ENCODE data around the gene RBBP5. TPM values are rescaled to one million over a fixed set of nuclear protein-coding genes. Genes with fewer than 3 reads are reported as not detected.

Gene RBBP5
- total RNA-seq, 1 experiment from 2014 or later = 19.0 TPM

DNA sequence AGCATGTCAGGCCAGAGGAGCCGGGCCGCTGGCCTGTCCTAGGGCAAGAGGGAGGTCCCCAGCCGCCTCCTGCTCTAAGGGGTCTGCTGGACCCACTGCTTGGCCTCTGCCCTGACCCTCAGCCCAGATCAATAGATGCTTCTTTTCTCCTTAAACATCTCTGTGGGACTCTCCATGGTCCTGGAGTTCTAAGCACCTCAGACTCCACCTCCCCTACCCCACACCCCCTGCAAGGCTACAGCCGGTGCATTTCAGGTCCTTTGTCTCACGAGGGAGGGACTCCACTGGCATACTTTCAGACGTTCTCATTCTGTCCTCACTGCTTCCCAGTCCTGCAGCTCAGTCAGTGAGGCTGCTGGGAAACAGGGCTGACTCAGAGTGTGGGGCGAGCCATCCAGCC, 67.8 kb downstream of the RBBP5 start:
- intact Hi-C loops (cut with micrococcal nuclease; ENCODE audit: unreplicated experiment) = no loop called here
- Histone ChIP-seq H3K9me3 (no peaks in the 10 kb centered on the region), H3K4me1 (no peaks in the 10 kb centered on the region), H3K4me3 (ENCODE audit: low read depth, low read length) (no peak overlapping the region), H3K36me3 (ENCODE audit: control insufficient read depth, insufficient read depth, low read length) (no peaks in the 10 kb centered on the region), H3K27me3 (replicated peaks; ENCODE audit: control insufficient read depth, insufficient read depth, low read length) (no peaks in the 10 kb centered on the region)
- ChIA-PET POLR2A (no interaction called here), CTCF (no interaction called here)
- Mint-ChIP-seq H3K9me3 (ENCODE audit: unreplicated experiment) (no peaks in the 10 kb centered on the region), H3K36me3 (ENCODE audit: insufficient read depth, unreplicated experiment) (no peaks in the 10 kb centered on the region), H3K27ac (ENCODE audit: unreplicated experiment) (no peak overlapping the region), H3K27me3 (ENCODE audit: insufficient read depth, unreplicated experiment) (peaks cover 7% of the 10 kb centered on the region), H3K4me1 (ENCODE audit: low read depth, unreplicated experiment) (no peaks in the 10 kb centered on the region), H3K4me3 (ENCODE audit: unreplicated experiment) (no peak overlapping the region)
- TF ChIP-seq, protein P1, sequence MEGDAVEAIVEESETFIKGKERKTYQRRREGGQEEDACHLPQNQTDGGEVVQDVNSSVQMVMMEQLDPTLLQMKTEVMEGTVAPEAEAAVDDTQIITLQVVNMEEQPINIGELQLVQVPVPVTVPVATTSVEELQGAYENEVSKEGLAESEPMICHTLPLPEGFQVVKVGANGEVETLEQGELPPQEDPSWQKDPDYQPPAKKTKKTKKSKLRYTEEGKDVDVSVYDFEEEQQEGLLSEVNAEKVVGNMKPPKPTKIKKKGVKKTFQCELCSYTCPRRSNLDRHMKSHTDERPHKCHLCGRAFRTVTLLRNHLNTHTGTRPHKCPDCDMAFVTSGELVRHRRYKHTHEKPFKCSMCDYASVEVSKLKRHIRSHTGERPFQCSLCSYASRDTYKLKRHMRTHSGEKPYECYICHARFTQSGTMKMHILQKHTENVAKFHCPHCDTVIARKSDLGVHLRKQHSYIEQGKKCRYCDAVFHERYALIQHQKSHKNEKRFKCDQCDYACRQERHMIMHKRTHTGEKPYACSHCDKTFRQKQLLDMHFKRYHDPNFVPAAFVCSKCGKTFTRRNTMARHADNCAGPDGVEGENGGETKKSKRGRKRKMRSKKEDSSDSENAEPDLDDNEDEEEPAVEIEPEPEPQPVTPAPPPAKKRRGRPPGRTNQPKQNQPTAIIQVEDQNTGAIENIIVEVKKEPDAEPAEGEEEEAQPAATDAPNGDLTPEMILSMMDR (IDR thresholded peaks at IDR 0.05; ENCODE audit: insufficient read depth in 1 of 2, low read depth in 1 of 2, low read length in 1 of 2, severe bottlenecking in 1 of 2, unreplicated experiment in 1 of 2) = no peak
- BruUV-seq (replicated peaks) = no TSS peak
- no peak for DNase-seq

DNA sequence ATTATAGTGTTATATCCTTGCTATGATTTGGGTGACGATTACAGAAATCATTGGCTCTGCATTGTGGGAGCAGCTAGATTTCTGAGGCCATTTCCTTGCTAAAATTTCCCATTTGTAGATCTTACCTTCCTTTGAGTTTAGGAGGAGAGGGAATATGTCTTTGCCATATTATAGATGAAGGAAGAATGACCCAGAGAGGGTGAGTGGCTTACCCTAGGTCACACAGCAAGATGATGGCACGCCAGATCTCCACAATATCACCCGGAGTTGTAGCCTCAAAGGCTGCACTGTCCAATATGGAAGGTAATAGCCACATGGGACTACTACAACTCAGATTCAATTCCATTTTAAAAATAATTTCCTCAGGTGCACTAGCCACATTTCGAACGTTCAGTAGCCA, 68.5 kb downstream of the RBBP5 start:
- Histone ChIP-seq H3K9me3 (no peaks in the 10 kb centered on the region), H3K4me1 (no peaks in the 10 kb centered on the region), H3K36me3 (ENCODE audit: control insufficient read depth, insufficient read depth, low read length) (no peaks in the 10 kb centered on the region), H3K4me3 (ENCODE audit: low read depth, low read length) (no peak overlapping the region), H3K27me3 (replicated peaks; ENCODE audit: control insufficient read depth, insufficient read depth, low read length) (no peaks in the 10 kb centered on the region)
- H3K4me3 Mint-ChIP-seq (ENCODE audit: unreplicated experiment) = no peak overlapping the region
- peaks cover 7% of the 10 kb centered on the region for H3K27me3 Mint-ChIP-seq (ENCODE audit: insufficient read depth, unreplicated experiment)
- H3K4me1 Mint-ChIP-seq (ENCODE audit: low read depth, unreplicated experiment) = no peaks in the 10 kb centered on the region
- no peaks in the 10 kb centered on the region for H3K9me3 Mint-ChIP-seq (ENCODE audit: unreplicated experiment)
- no TSS peak for BruUV-seq (replicated peaks)
- H3K27ac Mint-ChIP-seq (ENCODE audit: unreplicated experiment) = no peak overlapping the region
- H3K36me3 Mint-ChIP-seq (ENCODE audit: insufficient read depth, unreplicated experiment) = no peaks in the 10 kb centered on the region
- CTCF ChIA-PET = interaction anchor here (2.5 kb wide), 1 partner anchor 8 kb away, joined by 8 read pairs; no protein-coding TSS in a partner anchor
- POLR2A ChIA-PET = no interaction called here
- TF ChIP-seq, protein P1 (IDR thresholded peaks at IDR 0.05; ENCODE audit: insufficient read depth in 1 of 2, low read depth in 1 of 2, low read length in 1 of 2, severe bottlenecking in 1 of 2, unreplicated experiment in 1 of 2) = no peak
- intact Hi-C loops (cut with micrococcal nuclease; ENCODE audit: unreplicated experiment) = no loop called here
- no peak for DNase-seq

DNA sequence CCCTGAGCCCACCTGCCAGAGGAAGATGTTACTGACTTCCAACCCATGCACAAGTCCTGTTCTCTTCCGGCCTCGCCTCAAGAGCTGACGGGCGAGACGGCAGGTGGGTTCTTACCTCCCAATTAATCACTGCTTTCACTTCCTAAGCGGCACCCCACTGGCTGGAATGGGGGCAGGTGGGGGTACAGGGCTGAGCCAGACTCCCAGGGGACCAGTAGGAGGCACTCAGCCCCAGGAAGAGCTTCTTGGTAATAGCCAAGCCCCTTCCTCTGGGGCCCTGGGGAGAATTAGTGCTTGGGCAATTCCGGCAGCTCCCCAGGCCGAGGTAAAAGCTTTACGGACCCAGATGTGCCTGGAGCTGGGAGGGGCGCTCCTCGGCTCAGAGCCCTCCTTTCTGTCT, 69.1 kb downstream of the RBBP5 start:
- TF ChIP-seq, protein P1 (IDR thresholded peaks at IDR 0.05; ENCODE audit: insufficient read depth in 1 of 2, low read depth in 1 of 2, low read length in 1 of 2, severe bottlenecking in 1 of 2, unreplicated experiment in 1 of 2) = no peak
- BruUV-seq (replicated peaks) = no TSS peak

More for the DNA sequence above, 69.1 kb downstream of the RBBP5 start:
- ChIA-PET POLR2A (no interaction called here), CTCF (interaction anchor here (2.5 kb wide), 1 partner anchor 9 kb away, joined by 8 read pairs; no protein-coding TSS in a partner anchor)
- Histone ChIP-seq H3K4me1 (no peaks in the 10 kb centered on the region), H3K4me3 (ENCODE audit: low read depth, low read length) (no peak overlapping the region), H3K27me3 (replicated peaks; ENCODE audit: control insufficient read depth, insufficient read depth, low read length) (no peaks in the 10 kb centered on the region), H3K36me3 (ENCODE audit: control insufficient read depth, insufficient read depth, low read length) (no peaks in the 10 kb centered on the region), H3K9me3 (no peaks in the 10 kb centered on the region)
- Mint-ChIP-seq H3K9me3 (ENCODE audit: unreplicated experiment) (no peaks in the 10 kb centered on the region), H3K36me3 (ENCODE audit: insufficient read depth, unreplicated experiment) (no peaks in the 10 kb centered on the region), H3K4me1 (ENCODE audit: low read depth, unreplicated experiment) (no peaks in the 10 kb centered on the region), H3K4me3 (ENCODE audit: unreplicated experiment) (no peak overlapping the region), H3K27me3 (ENCODE audit: insufficient read depth, unreplicated experiment) (peaks cover 7% of the 10 kb centered on the region), H3K27ac (ENCODE audit: unreplicated experiment) (no peak overlapping the region)
- intact Hi-C loops (cut with micrococcal nuclease; ENCODE audit: unreplicated experiment) = no loop called here
- no peak for DNase-seq

Data from Caco-2 (cell line).